Mesodermal cell (in vitro differentiated cells): ENCODE measurements around the gene ADAMTS12.

Experiments used
- H3K27ac ChIP-seq: 2 replicates; pipeline ENCODE4 v1.7.0; 2013; ENCODE audit warnings: mild to moderate bottlenecking, low read depth, low read length, moderate library complexity; ENCODE audit not compliant: severe bottlenecking
- H3K36me3 ChIP-seq: 2 replicates; pipeline ENCODE4 v1.7.1; 2013; ENCODE audit warnings: mild to moderate bottlenecking, low read length, moderate library complexity; ENCODE audit not compliant: control insufficient read depth, insufficient read depth
- H3K4me1 ChIP-seq: one replicate; pipeline ENCODE4 v1.7.1; 2013; ENCODE audit warnings: mild to moderate bottlenecking, low read length; ENCODE audit not compliant: insufficient read depth, control insufficient read depth, poor library complexity, severe bottlenecking
- H3K4me3 ChIP-seq: 2 replicates; pipeline ENCODE4 v1.7.0; 2013; ENCODE audit warnings: low read length, control low read depth, mild to moderate bottlenecking; ENCODE audit not compliant: insufficient read depth, poor library complexity, severe bottlenecking; ENCODE audit errors: extremely low read depth
- H3K9me3 ChIP-seq: 2 replicates; pipeline ENCODE4 v1.7.1; 2013; ENCODE audit warnings: mild to moderate bottlenecking, low read length, moderate library complexity; ENCODE audit not compliant: control insufficient read depth
- WGBS, 2 experiments: methylation state at CpG; one replicate each; pipeline ENCODE4 v1.1.5; 2013; ENCODE audit warnings: missing lambda C conversion rate in 2 of 2; ENCODE audit not compliant: insufficient coverage in 2 of 2; 5-methylcytosine and 5-hydroxymethylcytosine counted together

Gene ADAMTS12

GRCh38 chr5:33488558-33489355 is 403.0 kb downstream of the ADAMTS12 start:
- WGBS, 2 experiments: 95 to 96% methylated on average over 17 to 19 of the region's 19 CpGs
- Histone ChIP-seq H3K27ac (no peak overlapping the region), H3K4me3 (no peak overlapping the region), H3K4me1 (no peaks in the 10 kb centered on the region), H3K36me3 (no peaks in the 10 kb centered on the region), H3K9me3 (peaks cover 7% of the 10 kb centered on the region)

- no peak overlapping the region for H3K4me3 ChIP-seq
- no peak overlapping the region for H3K27ac ChIP-seq
- WGBS, 2 experiments: 86% methylated on average over 1 of the region's 3 CpGs; no CpG with 5 or more reads in 1 of the 2 experiments
- H3K4me1 ChIP-seq: no peaks in the 10 kb centered on the region
- no peaks in the 10 kb centered on the region for H3K36me3 ChIP-seq
- peaks cover 7% of the 10 kb centered on the region for H3K9me3 ChIP-seq
Observed at GRCh38 chr5:33487236-33487635, 404.6 kb downstream of the ADAMTS12 start.

GRCh38 chr5:33482335-33482734 is 409.5 kb downstream of the ADAMTS12 start:
- Histone ChIP-seq H3K4me1 (no peaks in the 10 kb centered on the region), H3K9me3 (no peaks in the 10 kb centered on the region), H3K4me3 (no peak overlapping the region), H3K36me3 (peaks cover 8% of the 10 kb centered on the region), H3K27ac (no peak overlapping the region)
- WGBS, 2 experiments: 52 to 70% methylated on average over 7 of the region's 7 CpGs

GRCh38 chr5:33480876-33481275 is 410.9 kb downstream of the ADAMTS12 start:
- H3K4me1 ChIP-seq: no peaks in the 10 kb centered on the region
- H3K36me3 ChIP-seq: peaks cover 23% of the 10 kb centered on the region
- WGBS, 2 experiments: no CpG with 5 or more reads among the region's 2 CpGs
- H3K27ac ChIP-seq: no peak overlapping the region
- H3K9me3 ChIP-seq: no peaks in the 10 kb centered on the region
- H3K4me3 ChIP-seq: no peak overlapping the region

- no peaks in the 10 kb centered on the region for H3K9me3 ChIP-seq
- H3K4me3 ChIP-seq: no peak overlapping the region
- H3K4me1 ChIP-seq: no peaks in the 10 kb centered on the region
- no peak overlapping the region for H3K27ac ChIP-seq
- WGBS, 2 experiments: 90 to 94% methylated on average over 2 of the region's 3 CpGs
- H3K36me3 ChIP-seq: peaks cover 39% of the 10 kb centered on the region
Observed at GRCh38 chr5:33479311-33479710, 412.5 kb downstream of the ADAMTS12 start.

- WGBS, 2 experiments: 100% methylated on average over 1 of the region's 2 CpGs; no CpG with 5 or more reads in 1 of the 2 experiments
- Histone ChIP-seq H3K4me3 (no peak overlapping the region), H3K27ac (no peak overlapping the region), H3K9me3 (no peaks in the 10 kb centered on the region), H3K4me1 (no peaks in the 10 kb centered on the region), H3K36me3 (peaks cover 53% of the 10 kb centered on the region)
Observed at GRCh38 chr5:33477816-33478215, 414.0 kb downstream of the ADAMTS12 start.

- WGBS, 2 experiments: 94 to 95% methylated on average over 2 to 3 of the region's 3 CpGs
- no peak overlapping the region for H3K27ac ChIP-seq
Observed at GRCh38 chr5:33476992-33477391, 414.8 kb downstream of the ADAMTS12 start.

GRCh38 chr5:33475706-33476105 is 416.1 kb downstream of the ADAMTS12 start:
- H3K9me3 ChIP-seq: no peaks in the 10 kb centered on the region
- H3K36me3 ChIP-seq: peaks cover 74% of the 10 kb centered on the region
- H3K4me3 ChIP-seq: no peak overlapping the region
- WGBS, 2 experiments: 100% methylated on average over 2 of the region's 5 CpGs; no CpG with 5 or more reads in 1 of the 2 experiments
- H3K4me1 ChIP-seq: no peaks in the 10 kb centered on the region
- no peak overlapping the region for H3K27ac ChIP-seq

More at GRCh38 chr5:33476992-33477391, 414.8 kb downstream of the ADAMTS12 start:
- Histone ChIP-seq H3K36me3 (peaks cover 61% of the 10 kb centered on the region), H3K4me1 (no peaks in the 10 kb centered on the region), H3K4me3 (no peak overlapping the region), H3K9me3 (no peaks in the 10 kb centered on the region)

- H3K4me1 ChIP-seq: no peaks in the 10 kb centered on the region
- H3K36me3 ChIP-seq: peaks cover 79% of the 10 kb centered on the region
- 95 to 100% methylated on average over 2 to 3 of the region's 3 CpGs for WGBS, 2 experiments
- H3K9me3 ChIP-seq: no peaks in the 10 kb centered on the region
- no peak overlapping the region for H3K4me3 ChIP-seq
- no peak overlapping the region for H3K27ac ChIP-seq
Observed at GRCh38 chr5:33474931-33475499, 416.8 kb downstream of the ADAMTS12 start.

- Histone ChIP-seq H3K27ac (no peak overlapping the region), H3K36me3 (peaks cover 85% of the 10 kb centered on the region), H3K4me1 (no peaks in the 10 kb centered on the region), H3K9me3 (no peaks in the 10 kb centered on the region), H3K4me3 (no peak overlapping the region)
- WGBS, 2 experiments: no CpG with 5 or more reads among the region's 2 CpGs
Observed at GRCh38 chr5:33474004-33474403, 417.8 kb downstream of the ADAMTS12 start.
